ENCODE data around the gene IQCB1. TPM values are rescaled to one million over a fixed set of nuclear protein-coding genes. Genes with fewer than 3 reads are reported as not detected.

Gene IQCB1
- polyA plus RNA-seq, 1 of the 3 experiments (the other 2 are of a cell fraction), result 10.4 TPM

GRCh38 chr3:121724130-121724529 is 110.7 kb downstream of the IQCB1 start (continued):
- TF ChIP-seq REST (IDR thresholded peaks at IDR 0.05; ENCODE audit: low read depth, low read length) (no peak), NRF1 (IDR thresholded peaks at IDR 0.05; ENCODE audit: low read depth, low read length) (no peak)

- CTCF ChIA-PET, result no interaction called here
- POLR2A ChIA-PET, result no interaction called here
These were observed 111.4 kb downstream of the IQCB1 start for GRCh38 chr3:121723485-121723884.

More at GRCh38 chr3:121723485-121723884, 111.4 kb downstream of the IQCB1 start:
- Histone ChIP-seq H3K9ac (no peak overlapping the region), H4K20me1 (ENCODE audit: insufficient read depth) (no peaks in the 10 kb centered on the region), H3K79me2 (ENCODE audit: insufficient read depth) (peaks cover 5% of the 10 kb centered on the region; the same call in 1 of the 2 replicates), H3K27me3 (ENCODE audit: insufficient read depth) (no peaks in the 10 kb centered on the region), H3K36me3 (replicated peaks in 1 of 2; ENCODE audit: control insufficient read depth in 1 of 2, insufficient read depth in 2 of 2, low read length in 1 of 2) (peaks cover 86% of the 10 kb centered on the region in 2 experiments), H3K4me2 (no peak overlapping the region), H3K9me3 (no peaks in the 10 kb centered on the region), H3F3A (replicated peaks; ENCODE audit: insufficient read depth) (peaks cover 3% of the 10 kb centered on the region), H3K9me2 (no peaks in the 10 kb centered on the region), H3K4me1 (ENCODE audit: control insufficient read depth in 1 of 2, insufficient read depth in 2 of 2, low read depth in 1 of 2, low read length in 1 of 2) (no peaks in the 10 kb centered on the region), H3K4me3 (ENCODE audit: low read depth in 2 of 2, low read length in 1 of 2) (no peak overlapping the region), H3K27ac (ENCODE audit: low read depth in 2 of 2, low read length in 1 of 2) (no peak overlapping the region), H2AFZ (ENCODE audit: low read depth) (no peak overlapping the region)
- DNase-seq, result no peak
- no peak for TF ChIP-seq SIN3A (IDR thresholded peaks at IDR 0.05; ENCODE audit: borderline replicate concordance, low read depth, low read length)
- TF ChIP-seq REST (IDR thresholded peaks at IDR 0.05; ENCODE audit: low read depth, low read length), result no peak
- TF ChIP-seq TAF1 (IDR thresholded peaks at IDR 0.05; ENCODE audit: borderline replicate concordance, low read depth, low read length), result no peak
- TF ChIP-seq RXRA (IDR thresholded peaks at IDR 0.05; ENCODE audit: borderline replicate concordance, low read depth), result no peak
- no peak for TF ChIP-seq ZBTB33 (IDR thresholded peaks at IDR 0.05; ENCODE audit: borderline replicate concordance, low read depth)
- WGBS (ENCODE audit: low lambda C conversion rate), result 95% methylated on average over 1 of the region's 1 CpG

Measured in SK-N-SH (cell line).